NAMALWA (cell line): ENCODE data around the gene CTBP1.
A peak's percentile ranks its signal among the peaks of the same experiment; 100 is the strongest.

Experiments used
- DNase-seq: peaks from one replicate; pipeline ENCODE4 v3.0.0-alpha.2; 2015; ENCODE audit warnings: low spot score

CTBP1 gene

DNA sequence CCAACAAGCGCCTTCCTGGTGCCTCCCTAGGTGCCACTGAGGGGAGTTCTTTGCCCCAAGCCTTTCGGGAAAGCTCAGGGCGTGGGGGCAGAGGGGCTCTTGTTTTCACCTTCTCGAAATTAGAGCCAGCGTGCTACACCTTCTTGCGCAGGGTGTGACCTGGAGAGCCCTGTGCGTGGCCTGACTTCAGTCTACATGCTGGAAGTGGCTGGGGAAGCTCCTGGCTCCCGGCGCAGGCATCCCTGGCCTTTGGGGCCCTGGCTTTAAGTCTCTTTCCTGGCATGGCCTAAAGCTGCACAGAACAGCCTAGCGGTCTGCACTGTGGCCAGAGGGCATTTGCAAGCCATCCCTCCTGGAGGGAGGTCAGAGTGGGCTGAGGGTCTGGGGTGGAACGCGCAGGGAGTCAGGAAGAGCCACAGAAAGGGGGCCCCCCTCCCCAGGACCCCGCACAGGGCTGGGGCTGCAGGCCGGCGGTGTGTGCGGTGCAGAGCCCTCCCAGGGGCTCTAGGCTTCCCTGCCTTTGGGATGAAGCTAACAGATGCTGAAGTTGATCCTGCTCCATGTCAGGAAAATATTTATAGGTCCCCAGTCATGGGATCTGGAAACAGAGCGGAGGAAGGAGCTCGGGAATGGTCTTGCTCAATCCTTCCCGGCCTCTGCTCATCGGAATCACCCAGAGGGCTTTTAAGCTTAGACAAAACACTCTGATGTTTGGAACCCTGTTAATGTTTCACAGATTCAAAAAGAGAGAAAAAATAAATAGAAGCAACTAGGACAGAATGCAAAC lies 75.8 kb downstream of the CTBP1 start:
- no peak for DNase-seq

DNA sequence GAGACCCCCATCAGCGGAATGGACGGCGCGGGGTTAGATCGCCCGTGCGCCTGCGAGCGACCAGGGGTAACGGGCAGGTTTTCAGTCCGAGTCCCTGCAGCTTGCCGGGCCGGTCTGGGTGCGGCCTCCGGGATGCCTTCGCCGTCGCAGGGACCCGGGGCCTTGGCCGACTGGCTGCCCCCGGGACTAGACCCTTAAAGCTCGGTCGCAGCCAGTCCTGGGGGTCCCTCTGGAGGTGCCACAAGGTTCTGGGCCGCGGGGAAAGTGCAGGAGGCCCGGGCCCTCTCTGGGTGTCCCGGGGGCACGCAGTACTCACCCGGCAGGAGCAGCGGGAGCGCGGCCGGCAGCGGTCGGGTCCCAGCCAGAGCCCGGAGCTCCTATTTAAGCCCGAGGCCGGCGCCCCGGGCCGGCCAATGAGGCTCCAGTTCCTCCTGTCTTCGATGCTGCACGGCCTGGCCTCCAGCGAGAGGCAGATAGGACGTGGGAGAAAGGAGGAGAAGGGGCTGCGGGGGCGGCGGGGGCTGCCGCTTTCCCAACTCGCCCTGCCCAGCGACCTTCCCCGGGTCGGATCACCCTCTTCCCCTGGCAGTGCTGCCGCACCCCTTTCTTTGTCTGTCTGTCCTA lies 76.6 kb downstream of the CTBP1 start, which contains the start of gene SPON2:
Gene SPON2, minus strand, starts transcription at position 356 of the 624 bp plus-strand sequence.
- DNase-seq: no peak

DNA sequence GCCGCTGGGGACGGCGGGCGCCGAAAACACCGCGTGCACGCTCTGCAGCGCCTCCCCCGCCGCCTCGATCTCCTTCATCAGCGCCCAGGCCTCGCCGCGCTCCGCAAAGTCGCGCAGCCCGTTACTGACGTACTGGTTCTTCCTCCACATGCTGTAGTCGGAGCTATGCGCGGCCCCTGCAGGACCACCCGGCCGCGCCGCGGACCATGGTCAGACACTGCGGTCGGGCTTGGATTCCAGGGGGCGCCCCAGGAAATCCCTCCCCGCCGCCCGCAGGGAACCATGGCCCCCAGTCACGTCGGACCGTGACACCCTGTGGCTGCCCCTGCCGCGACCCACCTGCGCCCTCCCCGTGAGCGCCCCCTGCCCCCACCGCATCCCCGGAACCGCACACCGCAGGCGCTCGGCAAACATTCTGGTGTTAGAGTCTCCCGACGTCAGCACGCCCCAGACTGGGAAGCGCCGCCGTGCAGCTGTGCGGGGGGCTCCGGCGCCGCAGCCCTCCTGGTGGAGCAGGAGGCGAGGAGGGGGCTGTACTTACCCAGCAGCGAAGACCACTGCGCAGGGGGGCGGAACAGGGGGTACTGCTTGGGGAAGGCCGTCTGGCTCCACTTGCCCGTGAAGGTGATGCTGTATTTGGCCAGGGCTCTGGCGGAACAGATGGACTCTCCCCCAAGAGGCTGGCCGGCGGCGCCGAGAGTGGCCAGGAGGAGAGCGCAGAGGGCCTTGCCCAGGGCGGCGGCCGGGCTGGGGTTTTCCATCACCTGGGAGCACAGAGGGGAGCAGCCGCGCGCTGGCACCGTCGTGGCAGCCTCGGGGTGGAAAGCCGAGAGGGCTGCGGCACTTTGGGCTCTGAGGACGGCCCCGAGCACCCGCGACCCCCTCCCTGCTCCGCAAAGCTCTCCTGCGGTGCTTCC lies 77.4 kb downstream of the CTBP1 start:
- DNase-seq: no peak

DNA sequence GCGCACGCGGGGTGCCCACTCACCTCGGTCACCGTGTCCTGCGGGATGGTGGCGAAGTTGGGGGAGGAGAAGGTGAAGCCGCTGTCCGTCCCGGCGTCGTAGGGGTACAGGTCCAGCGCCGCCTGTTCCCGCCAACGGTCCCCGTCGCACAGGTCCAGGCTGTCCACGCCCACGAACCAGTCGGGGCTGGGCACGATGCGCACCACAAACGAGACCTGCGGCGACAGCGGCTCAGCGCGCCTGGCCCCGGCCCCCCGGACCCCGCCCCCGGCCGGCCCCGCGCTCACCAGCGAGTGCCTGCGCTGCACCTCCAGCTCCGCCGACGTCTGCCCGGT lies 78.0 kb downstream of the CTBP1 start:
- DNase-seq: no peak

DNA sequence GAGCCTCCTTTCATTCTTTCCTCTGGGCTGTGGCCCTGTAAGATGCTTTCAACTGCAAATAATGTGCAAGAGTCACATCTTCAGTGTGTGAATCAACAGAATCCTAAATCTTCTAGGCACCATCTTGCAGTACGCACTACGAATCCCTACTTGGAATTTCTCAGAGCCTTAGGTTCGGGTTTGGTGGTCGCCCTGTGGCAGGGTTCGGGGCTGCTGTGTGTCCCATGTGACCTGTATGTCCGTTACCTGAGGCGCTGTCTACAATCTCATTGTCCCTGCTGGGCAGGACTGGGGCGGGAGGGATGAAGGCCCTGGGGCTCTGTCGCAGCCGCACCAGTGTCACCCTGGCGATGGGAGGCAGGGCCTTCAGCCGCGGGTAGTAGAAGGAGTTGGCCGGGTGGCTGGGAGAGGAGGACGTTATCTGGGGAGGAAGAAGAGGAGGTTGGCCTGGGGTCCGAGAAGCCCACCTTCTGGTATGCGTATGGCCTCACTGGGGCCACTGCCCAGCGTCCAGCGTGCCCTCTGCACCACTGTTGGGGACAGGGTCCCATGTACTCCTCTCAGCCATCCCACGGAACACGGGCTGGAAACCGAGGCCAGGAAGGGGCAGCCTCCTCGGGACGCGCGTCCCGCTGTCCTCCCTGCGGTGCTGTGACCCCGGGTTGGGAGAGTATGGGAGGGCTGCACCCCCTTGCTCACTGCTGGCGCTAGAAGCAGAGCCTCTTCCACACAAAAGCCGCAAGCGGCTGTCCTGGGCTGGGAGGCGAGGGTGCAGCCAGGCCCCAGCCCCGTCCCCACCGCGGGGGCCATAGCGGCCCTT lies 78.6 kb downstream of the CTBP1 start:
- no peak for DNase-seq

DNA sequence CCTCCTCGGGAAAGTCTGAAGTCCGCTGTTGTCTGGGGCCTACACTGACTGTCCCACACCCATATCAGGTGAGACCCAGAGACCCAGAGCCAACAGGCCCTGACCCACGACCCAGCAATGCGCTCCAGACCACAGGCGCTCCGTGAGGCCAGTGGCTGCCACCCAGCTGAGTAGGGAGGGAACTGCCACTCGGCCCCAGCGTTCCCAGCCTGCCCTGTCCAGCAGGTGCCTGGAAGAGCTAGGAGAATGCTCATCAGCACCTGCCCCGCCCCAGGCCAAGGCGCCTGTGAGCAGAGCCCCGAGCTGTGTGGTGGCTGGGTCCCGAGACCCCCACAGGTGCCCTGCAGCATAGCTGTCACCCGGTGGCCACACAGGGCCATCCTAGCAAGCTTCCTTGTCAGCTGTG lies 79.2 kb downstream of the CTBP1 start:
- DNase-seq: no peak

DNA sequence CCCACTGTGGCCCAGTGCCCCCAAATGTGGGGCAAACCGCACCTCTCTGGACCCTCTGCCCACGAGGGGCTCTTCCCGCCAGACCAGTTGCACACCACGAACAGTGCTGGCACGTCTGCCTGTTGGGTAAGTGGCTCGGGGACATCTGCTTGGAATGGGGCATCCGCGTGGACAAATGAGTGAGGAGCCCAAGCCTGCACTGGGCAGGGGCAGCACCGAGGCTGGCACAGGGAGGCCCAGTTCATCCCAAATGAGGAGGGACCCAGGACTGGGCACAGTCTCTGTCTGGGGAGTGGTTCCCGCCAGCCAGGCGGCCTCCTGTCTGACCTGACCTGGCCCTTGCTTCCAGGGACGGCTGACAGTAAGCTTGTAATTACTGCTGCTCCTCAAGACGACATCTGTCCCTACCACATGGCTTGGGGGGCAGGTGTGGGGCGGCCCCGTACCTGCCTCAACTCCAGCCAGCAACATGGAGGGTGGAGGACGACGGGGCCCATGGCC lies 79.7 kb downstream of the CTBP1 start:
- no peak for DNase-seq

DNA sequence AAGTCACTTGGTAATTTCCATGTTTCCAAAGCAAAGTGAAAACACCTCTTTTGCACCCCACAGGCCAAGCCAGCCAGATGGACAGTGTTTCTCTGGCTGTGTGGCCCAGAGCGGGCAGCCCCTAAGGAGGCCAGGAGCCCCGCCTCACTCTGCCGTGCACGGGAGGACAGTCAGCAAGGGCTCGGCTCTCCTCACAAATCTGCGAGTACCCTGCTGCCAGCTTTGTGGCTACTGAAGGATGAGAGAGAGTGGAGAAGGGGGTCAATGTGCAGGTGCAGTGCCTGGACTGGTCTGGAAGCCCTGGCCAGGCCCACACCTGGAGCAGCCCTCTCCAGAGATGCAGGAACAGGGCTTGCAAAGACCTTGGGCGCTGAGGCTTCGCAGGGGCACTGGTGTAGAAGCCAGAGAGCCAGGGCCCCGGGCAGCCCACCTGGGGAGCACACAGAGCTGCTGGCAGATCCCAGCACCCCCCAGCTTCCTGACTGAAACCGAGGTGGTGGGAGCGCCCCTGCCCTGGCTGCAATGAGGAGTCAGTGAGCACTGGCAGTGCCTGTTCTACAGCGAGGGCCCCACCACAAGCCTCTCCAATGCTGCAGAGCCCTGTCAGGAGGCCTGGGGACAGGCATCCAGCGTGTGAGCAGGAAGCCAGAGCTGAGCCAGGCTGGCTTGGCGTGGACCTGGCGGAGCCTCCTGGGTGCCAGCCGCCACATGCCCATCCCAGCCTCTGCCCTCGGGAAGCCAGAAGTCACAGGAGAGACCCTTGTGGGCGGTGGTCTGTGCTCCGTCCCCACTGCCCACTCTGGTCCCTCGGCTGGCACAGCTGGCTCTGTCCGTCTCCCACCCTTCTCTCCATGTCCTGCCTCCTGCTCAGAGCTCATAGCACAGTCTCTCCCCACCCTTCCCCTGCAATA lies 80.5 kb downstream of the CTBP1 start:
- no peak for DNase-seq

DNA sequence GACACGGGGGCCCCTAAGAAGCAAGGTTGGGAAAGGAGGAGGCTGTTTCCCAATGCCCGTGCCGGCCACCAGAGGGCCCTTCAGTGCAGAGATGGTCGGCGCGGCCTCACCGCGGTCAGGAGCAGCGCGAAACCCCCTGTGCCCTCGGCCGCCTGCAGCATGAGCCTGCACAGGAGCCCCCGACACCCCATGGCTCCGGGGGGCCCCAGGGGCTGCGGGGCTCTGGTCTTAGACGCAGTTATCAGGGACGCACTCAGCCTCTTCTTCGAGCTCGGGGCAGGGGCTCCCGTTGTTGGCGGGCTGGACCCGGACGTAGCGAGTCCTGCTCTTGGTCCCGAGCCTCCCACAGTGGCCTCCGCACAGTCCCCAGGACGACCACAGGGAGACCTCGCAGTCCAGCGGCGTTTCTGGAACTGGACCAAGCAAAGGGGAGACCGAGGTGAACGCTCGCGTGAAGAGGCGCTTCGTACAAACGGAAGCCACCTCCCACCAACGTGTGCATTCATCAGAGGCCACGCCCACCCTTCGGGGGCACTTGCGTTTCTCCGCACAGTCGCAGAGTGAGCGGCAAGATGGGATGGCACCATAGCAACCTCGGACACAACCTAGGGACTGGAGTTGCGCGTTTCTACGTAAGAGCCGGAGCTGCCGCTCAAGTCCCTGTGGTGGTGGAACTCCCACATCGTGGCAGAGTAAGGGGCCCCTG lies 81.5 kb downstream of the CTBP1 start:
- peak; percentile 97 for DNase-seq

DNA sequence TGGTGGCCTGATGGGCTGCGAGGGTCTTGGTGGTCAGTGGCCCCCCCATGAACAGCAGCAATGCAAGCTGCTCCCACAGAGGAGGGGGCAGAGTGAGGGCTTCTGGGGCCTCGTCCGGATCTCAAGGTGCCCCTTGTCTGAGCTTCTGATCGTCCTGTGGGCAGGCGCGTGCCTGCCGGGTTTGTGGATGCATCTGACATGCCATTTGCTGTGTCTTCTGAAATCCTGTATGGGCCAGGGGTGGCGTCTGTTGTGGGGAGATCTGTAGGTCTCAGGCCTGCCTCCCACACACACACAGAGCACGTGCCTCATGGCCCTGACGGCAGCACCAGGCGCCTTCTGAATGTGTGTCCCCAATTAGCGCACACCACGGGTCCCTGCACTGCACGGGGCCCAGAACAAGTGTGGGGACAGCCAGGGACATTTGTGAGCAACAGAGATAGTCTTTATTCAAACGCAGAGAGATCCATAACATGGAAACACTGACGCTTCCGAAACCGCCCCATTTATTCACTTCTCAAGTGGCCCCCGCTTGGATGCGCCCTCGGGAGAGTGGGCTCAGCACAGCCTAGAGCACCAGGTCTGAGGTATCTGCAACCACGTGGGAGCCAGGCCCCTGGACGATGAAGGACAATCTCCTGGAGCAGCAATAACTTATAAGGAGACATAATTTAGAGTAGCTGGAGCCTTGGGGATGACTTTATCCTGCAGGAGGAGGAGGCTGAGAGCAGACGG lies 82.3 kb downstream of the CTBP1 start:
- no peak for DNase-seq

DNA sequence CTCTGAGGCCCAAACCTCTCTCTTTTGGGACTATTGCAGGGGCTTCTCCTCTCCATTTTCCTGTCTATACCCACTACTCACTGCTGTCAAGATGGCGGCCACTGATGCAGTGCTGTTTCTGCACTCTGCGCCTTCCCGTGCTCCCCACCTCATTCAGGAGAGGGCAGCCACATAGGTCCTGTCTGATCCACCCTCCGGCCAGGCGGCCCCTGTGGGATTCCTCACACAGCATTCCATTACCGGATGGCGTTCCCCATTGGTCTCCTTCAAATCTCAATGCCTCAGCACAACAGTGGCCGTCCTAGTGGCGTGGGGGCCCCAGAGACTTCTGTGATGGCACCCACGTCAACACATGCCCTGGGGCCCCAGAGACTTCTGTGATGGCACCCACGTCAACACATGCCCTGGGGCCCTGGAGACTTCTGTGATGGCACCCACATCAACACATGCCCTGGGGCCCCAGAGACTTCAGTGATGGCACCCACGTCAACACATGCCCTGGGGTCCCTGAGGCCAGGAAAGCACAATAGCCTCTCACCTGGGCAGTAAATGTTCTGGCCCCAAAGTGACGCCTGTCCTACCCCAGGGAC lies 83.9 kb downstream of the CTBP1 start:
- DNase-seq: no peak

DNA sequence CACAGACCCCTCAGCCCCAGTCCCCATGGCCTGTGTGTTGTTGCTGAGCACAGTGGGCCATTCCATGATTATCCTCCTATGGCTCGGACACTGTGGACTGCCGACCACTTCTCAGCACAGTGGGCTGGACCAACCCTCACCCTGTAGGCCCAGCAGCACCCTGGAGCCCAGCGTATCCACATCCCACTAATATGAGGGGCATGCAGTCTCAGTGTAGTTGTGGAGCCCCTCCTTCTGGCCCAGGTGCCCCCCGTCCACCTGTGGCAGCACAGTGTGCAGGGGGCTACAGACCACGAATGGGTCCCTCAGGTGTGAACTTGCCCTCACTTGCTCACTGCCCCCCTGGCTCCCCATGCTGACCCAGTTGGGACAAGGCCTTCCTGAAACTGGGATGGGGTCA lies 84.5 kb downstream of the CTBP1 start:
- no peak for DNase-seq

DNA sequence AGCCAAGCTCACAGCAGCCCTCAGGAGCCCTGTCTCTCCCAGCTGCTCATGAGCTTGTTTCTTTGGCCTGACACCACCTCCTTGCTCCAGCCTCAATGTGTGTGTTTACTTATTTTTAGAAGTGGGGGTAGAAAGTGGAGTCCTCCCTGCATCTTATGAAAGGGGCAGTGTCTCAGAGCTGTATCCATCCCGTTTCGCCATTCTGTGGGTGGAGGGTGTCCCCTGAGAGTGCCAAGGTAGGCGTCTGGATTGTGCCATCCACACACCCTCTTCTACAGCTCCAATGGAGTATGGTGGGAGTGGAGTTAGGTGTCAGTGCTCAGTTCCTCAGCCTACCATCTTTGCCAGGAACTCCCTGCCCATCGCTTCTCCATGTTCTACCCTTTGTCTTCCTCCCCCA lies 84.9 kb downstream of the CTBP1 start:
- no peak for DNase-seq
